NCI-H2227 treated with DMSO at 0.1 percent for 48 hours (cell line): ENCODE results near the gene ROCK2.
"Not testable (repeated sequence)": the region's sequence is repeated elsewhere in the genome, so short reads cannot be mapped to it uniquely, and the experiment has no call there.

Experiments used
- DNase-seq: peaks from one replicate; lab custom pipeline; 2025; lab: John Stamatoyannopoulos, UW

Gene ROCK2

DNA sequence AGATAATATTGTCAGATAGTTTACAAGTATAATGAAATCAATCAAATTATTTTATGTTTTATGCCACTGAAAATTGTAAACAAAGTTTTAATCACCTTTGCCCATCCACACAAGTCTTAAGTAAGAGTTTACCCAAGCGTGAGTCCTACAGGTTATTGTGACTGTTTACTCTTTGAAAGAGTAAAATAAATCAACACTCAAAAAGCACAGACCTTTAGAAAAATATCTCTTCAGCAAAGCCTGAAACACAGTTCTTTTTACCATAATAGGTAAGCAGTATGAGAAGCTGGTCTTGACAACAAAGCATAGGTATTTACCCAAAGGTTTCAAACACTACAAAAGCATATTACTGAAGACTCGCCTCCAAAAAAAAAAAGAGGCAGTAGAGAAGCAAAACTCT, 3.7 kb downstream of the ROCK2 start:
- DNase-seq, result no peak

DNA sequence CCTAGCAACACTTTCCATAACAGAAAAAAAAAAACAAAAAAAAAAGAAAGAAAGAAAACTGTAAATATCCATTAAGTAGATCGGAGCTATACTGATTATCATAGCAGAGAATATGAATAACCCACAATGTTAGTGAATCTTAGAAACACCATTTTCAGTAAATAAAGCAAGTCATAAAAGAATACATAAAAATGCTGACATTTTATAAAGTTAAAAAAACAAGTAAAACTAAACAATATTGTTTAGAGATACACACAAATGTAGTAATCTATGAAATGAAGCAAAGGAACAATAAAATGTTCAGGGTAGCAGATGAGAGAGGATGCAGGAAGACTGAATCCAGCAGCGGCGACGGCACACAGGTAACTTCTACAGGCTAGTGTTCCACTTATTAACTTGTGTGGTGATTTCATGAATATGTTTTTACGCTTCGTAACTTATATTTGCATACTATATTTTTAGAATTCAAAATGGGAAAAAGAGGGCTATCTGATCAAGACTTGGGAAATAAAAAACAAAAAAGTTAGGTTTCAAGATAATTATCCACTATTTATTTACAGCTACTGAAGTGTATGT, 4.8 kb downstream of the ROCK2 start:
- no peak for DNase-seq

DNA sequence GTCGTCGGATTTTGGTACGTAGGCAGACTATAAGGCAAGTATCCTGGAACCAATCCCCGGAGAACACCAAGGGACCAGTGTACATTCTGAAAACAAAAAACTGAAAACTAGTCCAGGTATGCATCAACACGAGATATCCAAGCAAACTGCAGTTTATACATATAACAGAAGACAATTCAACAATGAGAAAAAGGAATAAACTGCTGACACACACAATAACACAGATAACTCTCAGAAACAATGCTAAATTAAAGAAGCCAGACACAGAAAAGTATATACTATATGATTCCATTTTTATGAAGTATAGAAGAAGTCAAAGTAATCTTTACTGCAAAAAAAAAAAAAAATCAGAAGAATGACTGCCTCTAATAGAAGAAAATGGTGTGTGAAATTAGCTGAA, 5.9 kb downstream of the ROCK2 start:
- no peak for DNase-seq

GRCh38 chr2:11337909-11338308, 6.5 kb downstream of the ROCK2 start:
- no peak for DNase-seq

- DNase-seq, result no peak
Observed at GRCh38 chr2:11336189-11336588, 8.2 kb downstream of the ROCK2 start.

- no peak for DNase-seq
Observed at GRCh38 chr2:11333427-11334183, 10.8 kb downstream of the ROCK2 start.

DNA sequence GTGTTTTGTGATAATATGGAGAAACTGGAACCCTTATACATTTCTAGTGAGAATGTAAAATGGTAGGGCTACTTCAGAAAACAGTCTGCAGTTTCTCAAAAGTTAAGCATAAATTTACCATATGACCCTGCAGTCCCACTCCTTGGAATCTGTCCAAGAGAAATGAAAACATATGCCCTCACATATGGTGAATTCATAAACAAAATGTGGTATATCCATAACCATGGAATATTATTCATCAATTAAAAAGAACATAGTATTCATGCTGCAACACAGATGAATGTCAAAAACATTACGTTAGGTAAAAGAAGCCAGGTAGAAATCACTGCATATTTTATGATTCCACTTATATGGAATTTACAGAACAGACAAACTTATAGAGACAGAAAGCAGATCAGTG, 11.8 kb downstream of the ROCK2 start:
- DNase-seq, result no peak

DNA sequence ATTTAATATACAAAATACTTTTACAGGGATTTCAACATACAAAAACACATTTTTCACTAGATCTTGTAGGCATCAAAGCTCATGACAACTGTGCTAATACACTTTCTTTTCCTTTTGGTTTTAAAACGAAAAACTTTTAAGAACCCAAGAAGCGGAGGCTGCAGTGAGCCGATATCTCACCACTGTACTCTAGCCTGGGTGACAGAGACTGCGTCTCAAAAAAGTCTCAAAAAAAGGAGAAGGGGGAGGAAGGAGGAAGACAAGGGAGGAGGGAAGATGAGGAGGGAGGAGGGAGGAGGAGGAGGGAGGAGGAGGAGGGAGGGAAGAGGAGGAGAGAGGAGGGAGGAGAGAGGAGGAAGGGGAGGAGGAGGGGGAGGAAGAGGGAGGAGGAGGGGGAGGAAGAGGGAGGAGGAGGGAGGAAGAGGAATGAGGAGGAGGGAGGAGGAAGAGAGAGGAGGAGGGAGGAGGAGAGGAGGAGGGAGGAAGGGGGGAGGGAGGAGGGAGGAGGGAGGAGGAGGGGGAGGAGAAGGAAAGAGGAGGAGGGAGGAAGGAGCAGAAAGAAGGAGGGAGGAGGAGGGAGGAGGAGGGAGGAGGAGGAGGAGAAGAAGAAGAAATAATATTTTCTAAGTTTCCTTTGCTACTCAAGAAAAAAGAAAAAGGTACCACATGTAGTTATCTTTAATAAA, 13.8 kb downstream of the ROCK2 start:
- no peak for DNase-seq

DNA sequence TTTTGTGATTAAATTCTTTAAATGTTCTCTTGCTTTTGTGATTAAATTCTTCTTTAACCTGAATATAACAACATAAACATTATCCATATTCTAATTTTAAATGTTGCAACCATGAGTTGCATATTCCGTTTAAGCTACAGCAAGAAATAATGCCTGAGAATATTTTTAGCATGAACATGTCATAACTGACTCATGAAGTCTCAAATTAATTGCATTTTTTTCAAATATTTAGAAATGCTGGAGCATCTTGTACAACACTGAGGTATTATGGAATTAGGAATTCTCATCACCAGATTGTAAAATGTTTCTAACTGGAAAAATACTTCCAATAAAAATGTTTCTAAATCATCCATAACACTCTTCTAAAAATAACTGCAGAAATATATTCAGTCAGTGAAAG, 14.7 kb downstream of the ROCK2 start:
- no peak for DNase-seq

DNA sequence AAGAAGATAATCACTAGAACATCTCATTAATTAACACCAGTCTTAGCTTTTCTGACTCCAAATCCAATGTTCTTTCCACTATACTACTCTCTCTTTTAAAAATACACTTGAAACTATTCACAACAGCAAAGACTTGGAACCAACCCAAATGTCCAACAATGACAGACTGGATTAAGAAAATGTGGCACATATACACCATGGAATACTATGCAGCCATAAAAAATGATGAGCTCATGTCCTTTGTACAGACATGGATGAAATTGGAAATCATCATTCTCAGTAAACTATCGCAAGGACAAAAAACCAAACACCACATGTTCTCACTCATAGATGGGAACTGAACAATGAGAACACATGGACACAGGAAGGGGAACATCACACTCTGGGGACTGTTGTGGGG, 15.9 kb downstream of the ROCK2 start:
- DNase-seq, result not testable (repeated sequence)

GRCh38 chr2:11327871-11328270, 16.6 kb downstream of the ROCK2 start:
- DNase-seq, result no peak

- no peak for DNase-seq
Observed at GRCh38 chr2:11326677-11327211, 17.7 kb downstream of the ROCK2 start.

GRCh38 chr2:11325961-11326676, 18.3 kb downstream of the ROCK2 start:
- no peak for DNase-seq

GRCh38 chr2:11321847-11322246, 22.6 kb downstream of the ROCK2 start:
- DNase-seq, result no peak

GRCh38 chr2:11320698-11321492, 23.5 kb downstream of the ROCK2 start:
- no peak for DNase-seq

DNA sequence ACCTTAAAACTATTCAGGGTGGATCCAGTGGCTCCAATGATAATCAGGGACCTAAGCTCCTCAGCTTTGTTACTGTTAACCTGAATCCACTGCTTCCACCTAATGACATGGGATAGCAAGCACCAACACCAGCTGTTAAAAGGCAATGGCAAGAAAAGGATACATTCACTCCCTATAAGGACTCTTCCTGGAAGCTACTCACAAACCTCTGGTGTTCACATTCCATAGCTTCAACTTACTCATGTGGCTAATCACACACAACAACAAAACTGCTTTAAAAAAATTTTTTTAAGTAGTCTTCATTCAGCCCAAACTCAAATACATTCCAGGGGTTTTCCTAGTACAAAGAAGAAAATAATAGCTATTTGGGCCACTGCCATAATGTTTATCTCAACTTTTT, 24.5 kb downstream of the ROCK2 start:
- DNase-seq, result no peak

- no peak for DNase-seq
Observed at GRCh38 chr2:11315074-11315705, 29.2 kb downstream of the ROCK2 start.

GRCh38 chr2:11314487-11314886, 29.9 kb downstream of the ROCK2 start:
- no peak for DNase-seq

DNA sequence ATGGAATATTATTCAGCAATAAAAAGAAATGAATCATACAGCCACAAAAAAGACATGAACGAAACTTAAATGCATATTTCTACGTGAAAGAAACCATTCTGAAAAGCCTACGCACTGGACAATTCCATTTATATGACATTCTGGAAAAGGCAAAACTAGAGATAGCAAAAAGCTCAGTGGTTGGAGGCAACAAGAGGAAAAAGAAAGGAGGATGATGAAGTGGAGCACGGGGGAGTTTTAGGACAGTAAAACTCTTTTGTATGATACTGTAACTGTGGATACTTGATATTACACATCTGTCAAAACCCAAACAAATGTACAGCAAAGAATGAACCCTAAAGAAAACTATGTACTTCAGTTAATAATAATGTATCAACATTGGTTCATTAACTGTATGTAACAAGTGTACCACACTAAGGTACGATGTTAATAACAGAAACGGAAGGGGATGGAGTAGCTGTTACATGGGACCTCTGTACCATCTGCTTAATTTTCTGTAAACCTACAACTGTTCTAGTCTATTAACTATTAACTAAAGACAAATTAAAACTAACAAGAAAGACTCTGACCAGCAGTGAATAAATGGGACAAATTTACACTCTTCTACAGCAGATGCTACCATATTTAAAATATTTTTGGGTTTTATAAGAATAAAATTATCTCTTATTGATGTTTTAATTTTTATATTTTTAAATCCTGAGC, 31.5 kb downstream of the ROCK2 start:
- DNase-seq, result no peak

GRCh38 chr2:11311543-11311942, 32.9 kb downstream of the ROCK2 start:
- no peak for DNase-seq

GRCh38 chr2:11310212-11310611, 34.2 kb downstream of the ROCK2 start:
- DNase-seq, result no peak
